Measurements from ENCODE around the gene KLK1. TPM values are rescaled to one million over a fixed set of nuclear protein-coding genes. Genes with fewer than 3 reads are reported as not detected.

KLK1 gene
- total RNA-seq, 4 donors from 2014 or later = 0.68 TPM; not detected in 3

DNA sequence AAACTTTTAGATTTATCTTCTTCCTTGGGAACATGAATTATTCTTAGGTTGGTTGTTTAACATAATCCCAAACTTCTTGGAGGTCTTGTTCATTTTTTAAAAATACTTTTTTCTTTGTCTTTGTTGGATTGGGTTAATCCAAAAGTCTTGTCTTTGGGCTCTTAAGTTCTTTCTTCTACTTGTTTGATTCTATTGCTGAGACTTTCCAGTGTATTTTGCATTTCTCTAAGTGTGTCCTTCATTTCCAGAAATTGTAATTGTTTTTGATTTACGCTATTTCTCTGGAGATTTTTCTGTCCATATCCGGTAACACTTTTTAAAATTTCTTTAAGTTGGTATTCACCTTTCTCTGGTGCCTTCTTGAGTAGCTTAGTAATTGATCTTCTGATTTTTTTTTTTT is 19.6 kb upstream of the KLK1 start:
- no peak for TF ChIP-seq CTCF (IDR thresholded peaks at IDR 0.05; ENCODE audit: low read depth)

GRCh38 chr19:50842130-50842529 is 18.5 kb upstream of the KLK1 start:
- TF ChIP-seq CTCF (IDR thresholded peaks at IDR 0.05; ENCODE audit: low read depth) = no peak

- TF ChIP-seq CTCF (IDR thresholded peaks at IDR 0.05; ENCODE audit: low read depth) = no peak
Observed at GRCh38 chr19:50839712-50840655, 16.4 kb upstream of the KLK1 start.

- no peak for TF ChIP-seq CTCF (IDR thresholded peaks at IDR 0.05; ENCODE audit: low read depth)
Observed at GRCh38 chr19:50838239-50838638, 14.7 kb upstream of the KLK1 start.

- TF ChIP-seq CTCF (IDR thresholded peaks at IDR 0.05; ENCODE audit: low read depth) = no peak
Observed at GRCh38 chr19:50837300-50837699, 13.7 kb upstream of the KLK1 start.

GRCh38 chr19:50836543-50837195 is 13.1 kb upstream of the KLK1 start:
- no peak for TF ChIP-seq CTCF (IDR thresholded peaks at IDR 0.05; ENCODE audit: low read depth)

DNA sequence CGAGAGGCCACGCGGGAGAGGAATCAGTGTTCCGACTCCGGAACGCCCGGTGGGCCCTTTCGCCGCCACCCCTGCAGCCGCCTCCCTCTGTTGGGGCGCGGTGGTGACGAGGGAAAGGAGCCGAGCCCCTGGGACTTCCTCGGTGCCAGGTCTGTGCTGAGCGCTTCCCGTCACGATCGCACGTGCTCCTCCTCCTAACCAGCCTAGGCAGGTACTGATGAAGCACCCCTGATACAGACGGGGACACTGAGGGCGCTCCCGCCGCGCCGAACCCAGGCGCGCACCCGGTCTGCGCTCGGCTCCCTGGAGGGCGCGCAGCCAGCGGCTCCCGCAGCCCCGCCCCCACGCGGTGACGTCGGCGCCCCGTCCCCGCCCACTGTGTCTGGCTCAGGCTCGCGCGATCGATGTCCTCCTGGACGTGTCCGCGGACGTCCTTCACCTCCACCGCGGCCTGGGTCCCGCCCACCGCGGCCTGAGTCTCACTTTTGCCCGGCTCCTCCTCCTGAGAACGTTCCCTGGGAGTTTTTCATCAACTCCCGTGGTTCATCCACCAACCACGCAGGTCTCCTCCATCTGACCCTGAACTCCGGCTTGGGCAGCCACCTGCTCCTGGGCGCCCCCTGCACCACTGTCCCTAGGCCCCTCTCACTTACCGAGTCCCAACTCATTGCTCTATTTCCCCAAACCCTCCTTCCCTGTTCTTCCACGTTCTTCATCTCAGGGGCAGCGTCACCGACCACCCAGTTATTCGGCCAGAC is 12.4 kb upstream of the KLK1 start:
- TF ChIP-seq CTCF (IDR thresholded peaks at IDR 0.05; ENCODE audit: low read depth) = no peak

Data from subcutaneous adipose tissue (tissue), 4 donors.